Brain pericyte (primary cell): ENCODE measurements around the gene PLAAT4.
"Not testable (repeated sequence)": the region's sequence is repeated elsewhere in the genome, so short reads cannot be mapped to it uniquely, and the experiment has no call there.

Experiments
- DNase-seq: peaks from one replicate; pipeline ENCODE4 v3.0.0-alpha.2; 2012; ENCODE audit warnings: low read depth, low spot score

The PLAAT4 gene

DNA sequence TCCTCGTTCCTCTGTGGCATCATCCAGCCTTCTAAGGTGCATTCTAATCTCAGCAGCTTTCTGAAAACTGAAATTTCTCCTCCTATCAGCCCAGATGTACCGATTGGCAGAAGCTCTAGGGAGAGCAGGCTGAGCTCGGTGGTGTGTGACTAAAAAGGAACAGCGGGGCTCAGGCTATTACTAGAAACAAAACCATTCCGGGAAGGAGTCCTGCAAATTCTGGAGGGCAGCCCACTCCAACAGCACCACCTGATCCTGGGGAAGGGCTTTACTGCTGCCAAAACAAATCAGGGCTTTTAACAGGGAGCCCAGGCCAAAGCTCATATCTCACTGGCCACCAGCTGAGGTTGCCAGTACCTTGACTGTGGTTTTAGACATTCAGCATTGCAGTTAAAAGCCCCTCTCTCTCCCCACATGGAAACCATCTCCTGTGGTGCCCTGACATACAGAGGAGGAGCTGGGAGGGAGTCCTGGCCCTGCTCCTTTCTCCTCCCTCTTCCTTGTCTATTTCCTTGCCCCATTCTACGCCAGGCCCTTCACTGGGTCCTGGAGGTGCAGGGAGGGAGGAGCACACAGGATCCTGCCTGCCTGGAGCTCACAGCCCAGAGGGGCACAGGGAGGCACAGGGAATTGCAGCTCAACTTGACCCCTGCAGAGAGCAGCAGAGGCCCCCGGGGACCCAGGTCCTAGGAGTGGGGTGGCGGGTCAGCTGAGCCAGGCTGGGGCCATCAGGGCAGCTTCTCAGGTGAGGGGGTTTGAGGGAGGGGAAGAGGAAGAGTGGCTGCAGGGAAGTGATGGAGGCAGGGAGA, 889 bp downstream of the PLAAT4 start:
- peak; percentile 86 for DNase-seq

DNA sequence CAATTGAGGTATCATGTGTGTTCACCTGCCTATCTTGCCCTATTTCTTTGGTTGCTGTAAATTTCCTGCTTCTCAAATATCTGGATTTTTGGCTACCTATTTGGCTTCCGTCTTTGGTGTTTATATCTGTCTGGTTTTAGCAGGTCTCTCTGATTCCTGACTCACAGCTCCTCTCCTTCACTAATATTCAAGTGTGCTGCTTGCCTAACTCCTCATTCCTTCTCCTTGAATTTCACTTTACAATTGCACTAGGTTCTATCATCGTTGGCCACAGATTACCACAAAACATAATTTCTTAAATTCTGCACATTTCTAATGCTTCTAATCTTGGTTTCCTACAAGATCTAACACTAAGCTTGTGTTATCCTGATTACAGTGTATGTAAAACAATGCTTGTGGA, 5.9 kb downstream of the PLAAT4 start:
- not testable (repeated sequence) for DNase-seq

DNA sequence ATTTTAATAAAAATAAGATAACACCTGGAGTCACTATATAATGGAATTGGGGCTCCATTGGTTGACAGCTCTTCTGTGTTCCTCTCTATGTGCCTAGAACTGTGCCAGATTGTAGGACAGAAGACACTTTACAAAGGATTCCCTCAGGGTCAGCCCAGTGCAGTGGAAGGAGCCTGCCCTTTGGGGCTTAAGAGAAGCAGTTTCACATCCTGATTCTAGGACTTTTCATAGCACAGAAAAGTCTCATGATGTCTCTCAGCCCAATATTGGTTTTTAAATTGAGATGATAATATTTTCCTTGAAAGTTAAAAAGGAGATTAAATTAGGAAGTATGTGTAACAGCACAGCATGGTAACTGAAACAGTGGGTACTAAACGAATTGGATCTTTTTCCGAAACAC, 7.1 kb downstream of the PLAAT4 start:
- DNase-seq, result no peak

DNA sequence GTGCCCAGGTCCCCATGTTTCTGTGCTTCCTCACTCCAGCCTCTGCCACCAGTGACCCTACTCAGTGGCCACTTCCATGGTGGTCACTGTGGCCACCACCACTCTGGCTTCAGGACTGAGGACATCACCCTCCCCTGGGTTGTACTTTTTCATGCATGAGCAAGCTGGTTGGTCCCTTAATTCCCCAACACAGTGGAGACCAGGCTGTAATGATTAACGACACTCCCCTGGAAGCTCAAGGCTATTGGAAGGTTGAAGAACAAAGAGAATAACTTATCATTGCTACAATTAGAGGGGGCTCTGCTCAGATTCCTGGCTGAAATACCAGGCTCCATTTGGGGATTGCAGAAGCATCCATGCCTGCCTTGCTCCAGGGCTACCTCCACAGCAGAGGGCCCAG, 10.5 kb downstream of the PLAAT4 start:
- no peak for DNase-seq

DNA sequence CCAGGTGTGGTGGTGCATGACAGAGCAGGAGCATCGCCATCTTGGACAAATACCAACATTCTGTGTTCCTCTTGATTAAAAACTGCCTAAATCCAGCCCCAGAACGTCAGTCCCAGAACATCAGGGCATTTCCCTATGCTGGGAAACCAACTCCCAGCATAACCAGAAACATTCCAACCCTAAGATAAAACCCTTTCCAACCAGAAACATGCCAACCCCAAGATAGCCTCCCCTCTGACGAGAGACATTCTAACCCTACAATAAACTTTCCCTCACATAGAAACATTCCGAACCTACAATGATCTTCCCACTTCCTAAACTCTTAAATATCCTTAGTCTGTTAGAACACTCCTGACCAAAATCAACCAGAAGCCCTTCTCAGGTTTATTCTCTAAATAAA, 11.6 kb downstream of the PLAAT4 start:
- DNase-seq, result no peak

DNA sequence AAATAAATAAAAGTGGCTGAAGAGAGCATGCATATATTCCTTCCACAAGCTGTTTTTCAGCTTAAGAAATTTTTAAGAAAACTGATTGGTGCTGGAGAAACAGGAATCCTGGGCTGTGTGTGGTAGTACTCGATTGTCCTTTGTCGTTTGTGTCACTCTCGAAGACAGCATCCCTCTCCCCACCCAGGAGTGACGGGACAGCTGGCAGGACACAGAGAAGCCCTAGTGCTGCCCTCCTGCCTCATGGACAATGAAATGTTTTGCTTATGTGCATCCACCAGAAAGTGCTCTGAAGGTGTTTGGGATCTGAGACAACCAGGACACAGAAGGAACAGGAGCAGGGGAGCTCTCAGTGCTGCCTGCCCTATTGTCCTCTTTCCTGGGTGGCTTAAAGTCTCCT, 12.8 kb downstream of the PLAAT4 start:
- DNase-seq, result no peak

DNA sequence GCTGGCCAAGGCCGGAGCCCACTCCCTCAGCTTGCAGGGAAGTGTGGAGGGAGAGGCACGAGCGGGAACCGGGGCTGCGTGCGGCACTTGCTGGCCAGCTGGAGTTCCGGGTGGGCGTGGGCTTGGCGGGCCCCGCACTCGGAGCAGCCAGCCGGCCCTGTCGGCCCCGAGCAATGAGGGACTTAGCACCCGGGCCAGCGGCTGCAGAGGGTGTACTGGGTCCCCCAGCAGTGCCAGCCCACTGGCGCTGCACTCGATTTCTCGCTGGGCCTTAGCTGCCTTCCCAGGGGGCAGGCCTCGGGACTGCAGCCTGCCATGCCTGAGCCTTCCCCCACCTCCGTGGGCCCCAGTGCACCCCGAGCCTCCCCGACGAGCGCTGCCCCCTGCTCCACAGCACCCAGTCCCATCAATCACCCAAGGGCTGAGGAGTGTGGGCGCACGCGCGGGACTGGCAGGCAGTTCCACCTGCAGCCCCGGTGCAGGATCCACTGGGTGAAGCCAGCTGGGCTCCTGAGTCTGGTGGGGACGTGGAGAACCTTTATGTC, 13.6 kb downstream of the PLAAT4 start:
- not testable (repeated sequence) for DNase-seq

DNA sequence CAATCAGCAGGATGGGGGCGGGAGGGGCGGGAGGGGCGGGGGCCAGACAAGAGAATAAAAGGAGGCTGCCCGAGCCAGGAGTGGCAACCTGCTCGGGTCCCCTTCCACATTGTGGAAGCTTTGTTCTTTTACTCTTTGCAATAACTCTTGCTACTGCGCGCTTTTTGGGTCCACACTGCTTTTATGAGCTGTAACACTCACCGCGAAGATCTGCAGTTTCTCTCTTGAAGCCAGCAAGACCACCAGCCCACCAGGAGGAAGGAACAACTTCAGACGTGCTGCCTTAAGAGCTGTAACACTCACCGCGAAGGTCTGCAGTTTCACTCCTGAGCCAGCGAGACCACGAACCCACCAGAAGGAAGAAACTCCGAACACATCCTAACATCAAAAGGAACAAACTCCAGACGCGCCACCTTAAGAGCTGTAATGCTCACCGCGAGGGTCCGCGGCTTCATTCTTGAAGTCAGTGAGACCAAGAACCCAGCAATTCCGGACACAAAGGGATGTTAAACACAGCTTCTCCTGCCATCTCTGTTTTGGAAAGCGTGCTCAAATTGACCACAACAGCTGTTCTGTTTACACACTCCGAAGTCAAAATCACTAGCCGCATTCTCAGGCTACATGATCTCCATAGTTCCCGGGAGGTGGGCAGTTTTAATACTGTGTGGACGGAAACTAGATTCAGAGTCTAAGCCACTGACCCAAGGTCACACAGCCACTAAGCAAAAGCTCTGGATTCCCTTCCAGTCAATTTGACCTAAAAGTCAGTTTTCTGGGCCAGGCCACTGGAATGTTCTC, 14.7 kb downstream of the PLAAT4 start:
- no peak for DNase-seq

DNA sequence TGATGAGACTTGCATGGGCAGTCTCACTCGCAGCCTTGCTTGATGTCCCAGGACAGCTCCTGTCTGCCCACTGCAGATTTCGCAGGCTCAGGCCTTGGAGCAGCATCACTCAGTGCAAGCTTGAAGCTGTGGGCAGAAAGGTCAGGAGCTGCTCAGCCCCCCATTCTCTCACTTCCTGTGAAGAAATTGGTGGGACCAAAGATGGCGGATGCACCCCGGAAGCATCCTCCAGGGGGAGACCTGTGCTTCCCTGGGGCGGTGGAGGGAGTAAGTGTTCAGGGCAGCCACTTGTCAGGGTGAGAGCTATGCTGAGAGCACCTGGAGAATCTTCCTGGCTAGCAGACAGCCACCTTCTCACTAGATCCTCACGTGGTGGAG, 15.3 kb downstream of the PLAAT4 start:
- DNase-seq, result no peak

DNA sequence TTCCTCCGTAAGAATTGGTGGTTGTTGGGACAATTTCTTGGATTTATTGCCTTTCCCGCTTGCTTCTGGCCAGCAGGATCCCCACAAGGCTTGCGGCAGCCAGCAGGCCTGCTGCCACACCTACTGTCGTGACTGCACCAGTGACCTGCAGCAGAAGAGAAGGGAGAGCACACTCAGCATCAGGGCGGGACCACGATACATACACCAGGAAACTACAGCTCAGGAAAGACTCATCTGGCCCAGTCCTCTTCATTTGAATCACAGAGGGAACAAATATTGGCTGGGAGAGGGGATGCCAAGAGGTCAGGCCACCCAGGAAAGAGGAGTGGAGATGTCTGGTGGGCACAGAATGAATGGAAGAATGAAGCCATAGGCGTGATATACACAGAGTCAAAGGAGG, 16.3 kb downstream of the PLAAT4 start:
- no peak for DNase-seq

DNA sequence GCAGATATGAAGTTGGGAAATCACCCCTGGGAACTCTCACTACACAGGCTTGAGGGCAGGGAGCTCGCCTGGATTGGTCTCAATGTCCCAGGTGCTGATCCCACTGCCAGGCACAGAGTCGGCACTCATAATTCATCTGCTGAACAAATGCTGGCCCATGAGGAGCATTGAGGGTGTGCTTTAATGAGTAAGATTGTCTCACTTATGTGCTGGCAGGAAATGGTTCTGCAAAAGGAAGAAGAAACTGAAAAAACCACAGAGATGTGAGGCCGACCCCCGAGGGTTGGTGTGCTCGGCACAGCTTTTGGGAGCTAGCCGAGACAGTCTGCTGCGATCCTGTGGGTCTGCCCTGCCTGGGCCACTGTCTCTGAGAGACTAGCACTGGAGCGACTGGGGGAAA, 17.2 kb downstream of the PLAAT4 start:
- DNase-seq, result no peak

DNA sequence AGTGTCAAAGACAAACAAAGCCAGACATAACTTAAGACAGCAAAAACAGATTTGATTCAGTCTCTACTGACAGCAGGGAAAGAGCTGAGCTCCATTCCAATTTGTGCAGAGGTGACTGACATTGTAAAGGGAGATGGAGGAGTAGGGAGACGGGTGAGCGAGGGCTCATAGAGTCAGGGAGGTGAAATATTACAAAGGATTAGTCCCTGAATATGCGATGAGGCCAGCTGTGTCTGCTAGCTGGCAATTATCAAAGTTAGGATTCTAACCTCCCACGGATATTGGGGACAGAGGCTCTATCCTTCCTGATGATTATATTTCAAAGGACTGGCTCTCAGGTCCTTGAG, 18.2 kb downstream of the PLAAT4 start:
- no peak for DNase-seq

DNA sequence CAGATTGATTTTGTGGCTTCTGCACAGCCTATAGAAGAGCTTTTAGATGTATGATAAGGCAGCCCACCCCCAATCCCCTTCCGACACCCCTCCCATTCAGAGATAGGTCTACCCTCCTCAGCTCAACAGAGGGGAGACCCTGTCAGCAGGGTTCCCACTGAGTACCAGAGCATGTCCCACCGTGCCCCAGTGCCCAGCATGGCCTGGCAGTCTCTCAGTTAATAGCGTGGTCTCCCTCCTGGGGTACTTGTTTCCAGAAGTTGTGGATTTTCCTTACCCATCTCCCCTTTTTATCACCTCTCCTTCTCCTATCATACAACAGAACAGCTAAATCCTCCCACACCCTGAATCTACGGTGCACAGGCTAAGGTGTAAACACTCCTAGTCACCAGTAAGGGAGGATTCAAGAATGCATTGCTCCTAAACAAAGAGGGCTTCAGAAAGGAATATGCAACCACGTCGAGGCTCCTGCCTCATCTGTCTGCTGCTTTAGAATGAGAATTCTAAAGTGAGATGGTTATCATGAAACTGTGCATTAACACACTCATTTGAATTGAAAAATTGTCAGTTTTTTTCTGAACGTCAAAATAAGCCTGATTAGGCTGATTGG, 19.9 kb downstream of the PLAAT4 start:
- no peak for DNase-seq

DNA sequence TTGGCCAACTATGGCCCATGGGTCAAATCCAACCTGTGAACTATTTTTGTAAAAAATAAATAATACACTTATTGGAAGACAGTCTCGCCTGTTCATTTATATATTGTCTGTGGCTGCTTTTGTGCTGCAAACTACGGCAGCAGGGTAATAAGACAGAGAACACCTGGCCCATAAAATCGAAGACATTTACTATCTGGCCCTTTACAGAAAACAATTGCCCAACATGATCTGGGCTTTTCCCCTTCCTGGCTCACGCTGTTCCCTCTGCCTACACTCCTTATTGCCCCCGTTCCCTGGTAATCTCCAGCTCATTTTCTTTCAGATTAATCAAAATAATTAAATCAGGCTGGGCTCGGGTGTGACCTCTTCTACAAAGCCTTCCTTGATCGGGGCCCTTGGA, 21.0 kb downstream of the PLAAT4 start:
- no peak for DNase-seq

DNA sequence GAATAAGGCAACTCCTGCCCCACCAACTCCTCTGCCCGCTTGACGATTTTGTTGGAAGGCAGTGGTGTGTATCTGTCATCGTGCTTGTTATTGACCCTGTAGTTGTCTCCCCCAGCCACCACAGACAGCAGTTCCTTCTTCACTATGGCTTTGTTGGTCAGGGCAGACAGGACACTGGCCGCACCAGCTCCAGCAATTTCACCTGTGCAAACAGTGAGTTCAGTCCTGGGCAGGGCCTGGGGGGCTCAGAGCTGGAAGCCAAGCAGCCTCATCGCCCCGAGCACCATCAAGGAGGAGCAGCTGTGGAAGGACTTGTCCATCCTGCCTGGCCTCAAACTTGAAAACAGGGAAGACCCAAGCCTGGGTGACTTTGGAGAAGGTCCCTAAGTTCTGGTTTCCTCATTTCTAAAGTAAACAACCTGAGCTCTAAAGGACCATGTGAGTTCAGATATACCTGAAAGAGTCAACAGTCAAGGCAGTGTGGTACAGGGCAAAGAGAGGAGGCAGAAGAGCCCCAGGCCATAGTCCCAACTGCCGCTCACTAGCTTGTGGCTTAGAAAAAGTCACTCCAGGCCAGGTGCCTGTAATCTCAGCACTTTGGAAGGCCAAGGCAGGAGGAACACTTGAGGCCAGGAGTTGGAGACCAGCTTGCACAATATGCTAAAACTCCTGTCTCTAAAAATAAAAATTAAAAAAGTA, 22.0 kb downstream of the PLAAT4 start:
- no peak for DNase-seq

DNA sequence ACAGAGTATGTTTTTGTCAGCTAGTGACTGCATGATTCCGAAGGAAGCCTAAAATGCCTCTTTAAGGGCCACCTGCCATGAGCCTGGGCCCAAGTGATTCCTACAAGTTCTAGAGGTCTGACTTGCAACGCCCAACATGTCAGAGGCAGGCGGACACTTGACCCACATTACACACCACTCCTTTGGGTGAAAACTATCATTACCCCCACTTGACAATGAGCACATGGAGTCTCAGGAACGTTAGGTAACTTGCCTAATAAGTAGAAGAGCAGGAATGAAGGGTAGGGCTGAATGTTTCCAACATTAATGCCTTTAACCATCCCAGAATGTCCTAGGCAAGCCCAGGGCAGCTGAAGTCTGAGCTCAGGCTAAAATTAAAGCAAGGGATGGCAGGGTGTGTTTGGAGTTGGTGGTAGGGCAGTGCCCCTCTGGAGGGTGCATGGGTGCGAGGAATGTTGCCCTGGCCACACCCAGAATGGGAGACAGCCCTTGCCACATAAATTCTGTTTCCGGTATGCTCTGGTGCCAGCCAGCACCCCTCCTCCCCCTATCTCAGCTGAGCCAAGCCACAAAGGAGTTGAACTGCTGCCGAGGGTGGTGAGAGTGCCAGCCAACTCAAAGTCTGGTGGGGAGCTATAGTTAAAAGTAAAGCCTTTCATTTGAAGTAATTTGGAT, 24.0 kb downstream of the PLAAT4 start:
- DNase-seq, result no peak

DNA sequence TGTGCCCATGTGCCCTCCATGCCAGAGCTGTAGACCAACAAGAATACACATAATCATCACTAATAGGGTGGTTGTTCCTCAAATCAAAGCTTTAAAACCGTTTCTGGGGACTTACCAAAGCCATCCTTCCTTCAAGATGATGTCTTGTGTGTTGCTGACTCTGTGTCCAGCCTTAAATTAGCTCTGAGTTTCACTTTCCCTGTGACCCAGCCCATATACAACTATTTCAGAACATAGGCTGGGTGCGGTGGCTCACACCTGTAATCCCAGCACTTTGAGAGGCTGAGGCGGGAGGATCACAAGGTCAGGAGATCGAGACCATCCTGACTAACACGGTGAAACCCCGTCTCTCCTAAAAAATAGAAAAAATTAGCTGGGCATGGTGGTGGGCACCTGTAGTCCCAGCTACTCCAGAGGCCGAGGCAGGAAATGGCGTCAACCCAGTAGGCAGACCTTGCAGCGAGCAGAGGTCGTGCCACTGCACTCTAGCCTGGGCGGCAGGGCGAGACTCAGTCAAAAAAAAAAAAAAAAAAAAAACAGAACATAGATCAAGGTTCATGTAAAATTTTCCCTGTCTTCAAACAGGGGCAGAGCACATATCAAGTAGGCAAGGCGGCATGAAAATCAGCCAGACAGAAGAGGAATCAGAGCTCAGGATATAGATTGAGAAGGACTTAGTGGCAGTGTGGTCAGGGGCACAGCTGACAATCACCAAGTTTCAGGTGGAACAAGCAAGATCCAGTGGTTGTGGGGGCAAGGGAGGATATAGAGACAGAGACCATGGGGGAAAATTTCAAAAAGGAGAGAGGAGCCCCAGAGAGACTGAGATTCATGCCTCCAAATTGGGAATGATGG, 26.8 kb downstream of the PLAAT4 start, which contains the start of gene PLAAT2:
Gene PLAAT2, minus strand, starts transcription at position 179 of the 855 bp plus-strand sequence. Its CDS starts 55 bp downstream, at position 124.
- DNase-seq, result no peak

DNA sequence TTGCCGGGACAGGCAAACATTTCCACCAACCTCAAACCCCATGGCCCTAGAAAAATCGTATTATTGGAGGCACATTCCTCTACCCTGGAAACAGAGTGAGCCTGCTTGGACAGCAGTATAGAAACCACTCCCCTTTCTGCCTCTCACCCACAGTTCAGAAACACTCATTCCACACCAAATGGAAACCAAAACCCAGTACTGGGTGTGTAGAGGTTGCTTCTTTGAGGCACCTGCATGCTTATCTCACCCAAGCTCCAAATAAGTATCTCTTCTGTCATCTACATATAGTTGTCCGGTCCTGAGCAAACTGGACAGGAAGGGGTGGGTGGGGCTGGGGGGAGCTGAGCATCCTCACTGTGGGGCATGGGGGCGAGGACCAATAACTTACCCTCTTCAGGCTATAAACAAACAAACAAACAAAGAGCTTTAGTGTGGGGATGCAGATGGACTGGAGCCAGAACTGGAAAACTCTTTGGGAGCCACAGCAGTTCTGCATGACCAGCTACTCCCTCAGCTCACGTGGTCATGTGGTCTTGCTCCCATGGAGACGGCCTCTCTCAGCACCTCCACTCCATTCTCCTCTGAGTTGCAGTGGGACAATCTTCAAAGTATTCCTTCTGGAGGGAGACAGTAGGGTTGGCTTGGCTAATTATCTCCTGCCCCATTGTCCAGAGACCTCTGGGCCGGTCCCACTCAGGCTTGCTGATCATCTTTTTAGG, 27.6 kb downstream of the PLAAT4 start:
- no peak for DNase-seq

DNA sequence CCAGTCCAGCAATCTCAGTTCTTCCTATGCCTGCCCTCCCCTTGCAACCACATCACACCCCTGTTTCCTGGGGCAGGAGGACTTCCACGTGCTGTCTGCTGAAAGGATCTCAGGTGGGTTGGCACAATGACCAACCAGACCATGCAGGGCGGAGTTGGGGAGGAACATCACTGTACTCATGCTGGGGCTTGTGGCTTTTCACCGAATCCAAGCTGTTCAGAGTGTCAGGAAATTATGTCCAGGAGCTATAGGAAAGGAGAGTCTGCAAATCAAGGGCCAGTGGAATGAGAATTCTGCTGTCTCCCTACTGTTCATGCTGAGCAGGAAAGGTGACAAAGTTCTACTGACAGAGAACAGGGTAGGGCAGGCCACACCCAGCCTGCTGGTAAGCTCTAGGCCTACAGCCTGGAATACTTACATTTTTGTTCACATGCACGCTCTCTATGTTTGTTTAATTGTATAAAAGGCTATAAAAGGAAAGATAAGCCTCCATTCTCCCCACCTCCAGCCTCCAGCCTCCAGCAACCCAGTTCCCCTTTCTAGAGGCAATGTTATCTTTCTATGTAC, 28.3 kb downstream of the PLAAT4 start:
- DNase-seq, result no peak
